ENCODE results near the gene SIRT4.

- TF ChIP-seq CTCF (IDR thresholded peaks at IDR 0.05) (no peak), POLR2A (IDR thresholded peaks at IDR 0.05) (no peak)
Measured at GRCh38 chr12:120278137-120279069, 23.7 kb upstream of the SIRT4 start.
